C1 segment of cervical spinal cord (tissue), 14 donors: ENCODE measurements around the gene C2CD5.
A peak's percentile ranks its signal among the peaks of the same experiment; 100 is the strongest.

Experiments
- DNase-seq, 14 donors: peaks; one replicate each; lab custom pipeline; 2025; lab: John Stamatoyannopoulos, UW

Gene C2CD5

DNA sequence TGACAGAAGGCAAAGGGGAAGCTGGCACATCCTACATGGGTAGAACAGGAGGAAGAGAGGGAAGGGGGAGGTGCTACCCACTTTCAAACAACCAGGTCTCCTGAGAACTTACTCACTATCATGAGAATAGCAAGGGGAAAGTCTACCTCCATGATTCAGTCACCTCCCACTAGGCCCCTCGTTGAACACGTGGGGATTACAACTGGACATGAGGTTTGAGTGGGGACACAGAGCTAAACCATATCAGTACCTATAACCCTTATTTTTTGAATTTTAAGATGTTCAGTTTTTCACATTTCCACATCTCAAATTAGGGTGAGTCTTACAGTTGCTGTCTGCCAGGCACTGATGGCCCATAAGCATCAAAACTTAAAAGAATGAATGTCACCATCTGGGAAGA is 129.6 kb downstream of the C2CD5 start:
- no peak for DNase-seq

GRCh38 chr12:22413592-22413991 is 130.8 kb downstream of the C2CD5 start:
- DNase-seq: no peak

- no peak for DNase-seq
Observed at GRCh38 chr12:22412581-22412980, 131.8 kb downstream of the C2CD5 start.

DNA sequence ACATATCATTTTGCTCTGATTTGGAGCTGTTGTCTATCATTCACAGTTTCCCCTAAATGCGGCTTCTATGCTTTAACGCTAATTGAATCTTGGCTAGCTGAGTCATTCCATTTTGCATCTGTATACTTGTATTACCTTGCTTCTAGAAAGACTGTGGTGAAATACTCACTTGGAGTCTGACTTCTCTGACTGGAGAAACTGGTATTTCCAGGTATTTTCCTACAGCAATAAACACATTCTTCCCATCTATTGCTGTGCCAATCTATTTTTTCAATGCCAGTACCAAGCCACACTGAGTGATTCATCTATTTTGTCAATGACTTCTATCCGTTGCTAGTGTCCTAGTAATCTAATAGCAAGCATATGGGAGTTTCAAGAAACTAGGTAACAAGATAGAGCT is 133.9 kb downstream of the C2CD5 start:
- no peak for DNase-seq

- peak in 1 of 14 donors; percentile 1 for DNase-seq
Observed at GRCh38 chr12:22409377-22410164, 134.8 kb downstream of the C2CD5 start.

GRCh38 chr12:22408610-22409376 is 135.5 kb downstream of the C2CD5 start:
- peak in 3 of 14 donors; percentile 3 to 35 (median 4) for DNase-seq

GRCh38 chr12:22407397-22407796 is 136.9 kb downstream of the C2CD5 start:
- DNase-seq: no peak

GRCh38 chr12:22406627-22407026 is 137.7 kb downstream of the C2CD5 start:
- no peak for DNase-seq

DNA sequence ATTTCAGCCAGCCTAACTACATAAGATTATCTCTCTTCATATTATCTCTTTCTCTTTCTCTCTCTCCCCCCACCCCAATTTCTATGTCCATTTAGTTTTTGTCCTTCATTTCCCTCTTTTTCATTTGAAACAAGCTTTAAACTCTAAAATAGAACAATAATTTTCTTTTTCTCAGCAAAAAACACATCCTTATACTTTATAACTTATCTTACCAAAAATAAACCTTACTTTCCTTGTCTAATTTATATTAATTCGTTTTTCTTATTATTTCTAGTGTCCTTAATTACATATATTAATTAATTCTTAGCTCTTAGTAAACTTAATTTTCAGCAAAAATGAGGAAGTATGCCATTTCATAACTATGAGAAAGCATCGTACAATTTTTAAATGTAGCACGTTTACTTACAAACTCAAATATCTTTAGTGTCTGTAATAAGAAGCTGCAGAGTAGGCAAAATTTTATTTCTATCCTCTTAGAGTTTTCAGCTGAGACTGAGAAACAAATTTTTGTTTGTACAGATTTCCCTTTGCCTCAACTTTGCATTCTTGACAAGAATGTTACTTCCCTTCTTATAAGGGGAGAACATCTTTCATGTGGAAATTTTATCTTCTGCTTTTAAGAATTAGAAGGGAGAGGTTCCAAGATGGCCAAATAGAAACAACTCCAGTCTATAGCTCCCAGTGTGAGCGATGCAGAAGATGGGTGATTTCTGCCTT is 144.7 kb downstream of the C2CD5 start:
- DNase-seq: no peak
